Measurements from ENCODE around the gene TLE2. TPM values are rescaled to one million over a fixed set of nuclear protein-coding genes. Genes with fewer than 3 reads are reported as not detected.

The TLE2 gene
- total RNA-seq, 1 experiment from 2014 or later, result 3.1 TPM

GRCh38 chr19:3007975-3008374 is 21.1 kb downstream of the TLE2 start:
- Histone ChIP-seq H3K4me1 (ENCODE audit: insufficient read depth, low read length) (no peaks in the 10 kb centered on the region), H4K20me1 (ENCODE audit: control insufficient read depth, insufficient read depth, insufficient read length) (no peaks in the 10 kb centered on the region), H3K23me2 (ENCODE audit: insufficient read length, low read depth, low read length, poor library complexity, severe bottlenecking) (peaks cover 2% of the 10 kb centered on the region), H2BK15ac (ENCODE audit: low read depth, low read length) (0 out of 2 replicates have a peak overlapping the region, but pooled peaks have one; percentile 19), H2BK5ac (ENCODE audit: insufficient read length, low read length) (no peak overlapping the region), H3K56ac (ENCODE audit: insufficient read length, low read depth, low read length) (no peak overlapping the region), H3T11ph (ENCODE audit: low read length) (no peak overlapping the region), H2AK5ac (ENCODE audit: insufficient read length, low read length) (no peak overlapping the region), H3K9ac (ENCODE audit: extremely low read depth, insufficient read length, low read length) (no peak overlapping the region), H2BK20ac (ENCODE audit: low read depth, low read length, poor library complexity, severe bottlenecking) (no peak overlapping the region), H3K9me3 (ENCODE audit: control insufficient read depth, low read depth, low read length) (no peaks in the 10 kb centered on the region), H3K27me3 (ENCODE audit: insufficient read depth, low read length) (no peaks in the 10 kb centered on the region), H3K79me1 (ENCODE audit: insufficient read depth, low read depth, low read length, poor library complexity, severe bottlenecking) (no peaks in the 10 kb centered on the region), H3K79me2 (ENCODE audit: insufficient read depth, low read length) (no peaks in the 10 kb centered on the region), H2AFZ (ENCODE audit: low read length) (no peak overlapping the region), H3K14ac (ENCODE audit: insufficient read depth, low read length) (no peak overlapping the region), H4K5ac (ENCODE audit: insufficient read length, low read depth, low read length) (no peak overlapping the region), H3K4me2 (ENCODE audit: insufficient read depth, insufficient read length, low read length) (no peak overlapping the region), H2BK120ac (ENCODE audit: low read depth, low read length, poor library complexity, severe bottlenecking) (no peak overlapping the region), H3K23ac (ENCODE audit: insufficient read length, low read depth, low read length) (no peak overlapping the region), H3K18ac (ENCODE audit: insufficient read length, low read depth, low read length) (no peak overlapping the region), H4K91ac (ENCODE audit: insufficient read length, low read depth, low read length) (no peak overlapping the region), H3K4ac (ENCODE audit: low read depth, low read length) (no peak overlapping the region), H2BK12ac (ENCODE audit: insufficient read length, low read depth, low read length) (no peak overlapping the region), H4K8ac (replicated peaks; ENCODE audit: insufficient read length, low read depth, low read length) (no peak overlapping the region), H3K27ac (ENCODE audit: insufficient read length, low read depth, low read length) (no peak overlapping the region)
- no CpG with 5 or more reads among the region's 9 CpGs for WGBS (ENCODE audit: extremely low coverage, insufficient read length, low lambda C conversion rate)
- peaks cover 8% of the 10 kb centered on the region for H3K27me3 Mint-ChIP-seq (ENCODE audit: low read depth)
- H3K4me1 Mint-ChIP-seq, result peaks cover under 1 to 23% of the 10 kb centered on the region in 2 experiments; a peak in 2 of 4 replicates
- no peak overlapping the region for H3K4me3 Mint-ChIP-seq
- no peak for DNase-seq
- no peak for TF ChIP-seq CTCF (conservative IDR thresholded peaks at IDR 0.05)
- no peaks in the 10 kb centered on the region for H3K36me3 Mint-ChIP-seq (ENCODE audit: insufficient read depth in 1 of 3, low read depth in 3 of 3)
- no peak overlapping the region for H3K27ac Mint-ChIP-seq
- no peaks in the 10 kb centered on the region; a peak in 1 of 5 replicates for H3K9me3 Mint-ChIP-seq

Measured in H9 (cell line).